Lung microvascular endothelial cell (primary cell): Measurements from ENCODE around the gene FBXL14. TPM values are rescaled to one million over a fixed set of nuclear protein-coding genes. Genes with fewer than 3 reads are reported as not detected.

Experiments
- DNase-seq, 2 donors: peaks; one replicate each; pipeline versions ENCODE4 v3.0.0 to v3.0.0-alpha.2; 2010; ENCODE audit warnings: low read depth in 2 of 2
- total RNA-seq: library from RNA; depleted of rRNA; stranded (reverse); fragments of >200 nt; gene quantifications from 2 replicates; pipeline ENCODE4 v1.2.1, GENCODE V29; 2014

Gene FBXL14
- total RNA-seq, 1 donor from 2014 or later = 15.5 TPM

DNA sequence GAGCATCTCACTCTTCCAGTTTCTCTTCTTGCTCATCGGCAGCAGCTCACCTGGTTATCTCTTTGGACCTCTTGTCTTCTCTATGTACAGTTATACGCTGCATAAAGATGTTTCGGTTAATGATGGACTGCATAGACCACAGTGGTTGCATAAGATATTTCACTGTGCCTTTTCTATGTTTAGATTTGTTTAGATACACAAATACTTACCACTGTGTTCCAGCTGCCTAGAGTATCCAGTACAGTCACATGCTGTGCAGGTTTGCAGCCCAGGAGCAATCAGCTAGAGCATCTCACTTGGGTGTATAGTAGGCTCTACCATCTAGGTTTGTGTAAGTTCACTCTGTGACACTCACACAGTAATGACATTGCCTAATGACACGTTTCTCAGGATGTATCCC lies 57.6 kb downstream of the FBXL14 start:
- DNase-seq = no peak

GRCh38 chr12:1534748-1535147 lies 59.6 kb downstream of the FBXL14 start:
- DNase-seq = no peak

DNA sequence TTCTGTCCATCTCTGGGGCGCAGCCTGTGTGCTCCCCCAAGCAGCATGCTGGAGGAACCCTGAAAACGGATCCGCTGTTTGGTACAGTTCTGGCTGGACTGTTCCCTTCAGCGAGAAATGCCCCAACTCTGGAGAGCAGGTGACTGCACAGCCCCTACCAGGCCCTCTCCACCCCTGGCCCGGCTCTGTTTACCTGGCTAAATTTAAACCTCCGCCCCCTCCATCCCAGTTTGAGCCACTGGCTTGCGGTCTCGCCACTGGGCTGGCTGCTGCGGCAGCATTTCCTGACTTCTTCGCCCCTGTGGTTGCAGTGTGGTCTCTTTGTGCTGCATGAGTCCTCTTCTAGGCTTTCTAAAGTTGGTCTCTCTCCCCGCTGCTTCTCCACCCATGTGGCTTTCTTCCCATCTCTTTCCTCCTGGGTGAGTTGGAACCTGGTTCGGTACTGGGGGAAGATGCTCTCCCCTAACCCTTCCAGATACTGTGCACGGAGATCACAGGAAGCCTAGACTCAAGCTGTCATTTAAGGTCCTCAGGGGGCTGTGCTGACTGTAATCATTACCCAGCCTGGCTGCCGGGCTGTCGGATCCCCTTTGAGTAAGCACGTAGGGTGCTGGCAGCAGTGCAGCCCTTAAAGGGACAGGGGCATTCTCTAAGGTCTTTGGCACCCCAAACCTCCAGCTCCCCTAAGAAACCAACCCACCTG lies 60.6 kb downstream of the FBXL14 start:
- DNase-seq = no peak

DNA sequence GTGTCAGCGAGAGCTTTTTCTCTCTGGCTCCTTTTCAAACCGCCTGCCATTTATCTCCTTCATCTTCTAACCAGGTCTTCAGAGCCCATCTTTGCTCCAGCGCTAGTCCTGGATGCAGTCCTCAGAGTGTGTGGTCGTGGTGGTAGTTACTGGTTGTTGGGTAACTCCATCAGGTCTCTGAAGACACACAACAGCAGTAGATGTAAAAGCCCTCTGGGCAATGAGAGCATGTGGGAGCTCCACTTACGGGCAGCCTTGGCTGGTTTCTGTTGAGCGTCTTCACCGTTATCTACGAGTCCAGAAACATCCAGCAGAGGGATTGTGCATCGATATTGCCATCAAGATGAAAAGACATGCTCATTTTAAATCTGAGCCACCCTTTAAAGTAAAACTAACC lies 61.2 kb downstream of the FBXL14 start:
- no peak for DNase-seq

GRCh38 chr12:1532375-1533165 lies 61.8 kb downstream of the FBXL14 start:
- no peak for DNase-seq

GRCh38 chr12:1531654-1532374 lies 62.6 kb downstream of the FBXL14 start:
- DNase-seq = no peak

GRCh38 chr12:1531153-1531653 lies 63.2 kb downstream of the FBXL14 start:
- DNase-seq = no peak

- no peak for DNase-seq
Observed at GRCh38 chr12:1530592-1531152, 63.7 kb downstream of the FBXL14 start.

DNA sequence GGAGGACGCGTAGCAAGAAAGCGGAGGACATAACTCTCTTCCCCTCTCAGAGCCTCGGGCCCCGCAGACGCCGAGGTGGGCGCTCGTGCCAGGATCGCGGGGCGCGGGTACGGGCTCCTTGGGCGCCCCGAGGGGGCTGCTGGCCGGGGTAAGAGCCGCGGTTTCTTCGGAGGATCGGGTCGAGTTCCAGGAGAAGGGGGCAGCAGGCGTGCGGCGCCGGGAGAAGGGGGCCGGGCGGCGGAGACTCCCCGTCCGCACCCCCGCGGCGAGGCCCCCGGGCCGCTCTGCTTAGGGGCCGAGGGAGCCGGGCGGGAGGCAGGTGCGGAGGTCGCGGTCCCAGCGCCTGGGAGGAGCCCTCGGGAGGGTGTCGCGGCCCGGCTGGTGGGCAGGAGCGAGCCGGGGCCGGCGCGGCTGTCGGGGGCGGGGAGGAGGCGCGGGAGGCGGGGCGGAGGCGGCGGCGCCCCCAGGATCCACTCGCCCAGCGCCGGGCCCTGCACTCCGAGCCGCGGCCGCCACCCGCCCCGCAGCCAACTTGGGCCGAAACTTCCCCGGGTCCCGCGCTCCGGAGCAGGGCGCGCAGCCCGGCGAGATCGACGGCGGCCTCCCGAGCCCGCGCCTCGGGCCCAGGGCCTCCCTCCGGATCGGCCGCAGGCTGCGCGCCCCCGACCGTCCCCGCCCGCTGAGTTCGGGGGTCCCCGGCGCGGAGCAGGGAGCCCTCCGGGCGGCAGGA lies 64.4 kb downstream of the FBXL14 start:
- DNase-seq = no peak

- no peak for DNase-seq
Observed at GRCh38 chr12:1529228-1529861, 65.0 kb downstream of the FBXL14 start.

DNA sequence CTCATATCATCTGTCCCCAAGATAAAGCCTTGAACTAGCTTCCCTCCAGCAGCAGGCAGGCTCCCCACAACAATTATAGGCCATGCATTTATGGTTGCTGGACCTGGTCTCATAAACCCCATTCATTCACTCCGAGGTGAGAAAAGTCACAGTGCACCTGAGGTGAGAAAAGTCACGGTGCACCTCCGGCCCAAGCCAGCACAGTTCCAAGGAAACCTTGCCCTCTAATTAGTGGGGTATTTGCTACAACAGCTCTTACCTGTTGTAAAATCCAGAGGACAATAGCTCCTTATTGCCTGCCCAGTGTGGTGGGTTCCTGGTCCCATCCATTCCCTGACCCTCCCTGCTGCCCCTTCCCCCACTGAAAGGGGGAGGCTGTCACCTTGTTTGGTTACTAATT lies 65.6 kb downstream of the FBXL14 start:
- DNase-seq = no peak

GRCh38 chr12:1527789-1528188 lies 66.6 kb downstream of the FBXL14 start:
- DNase-seq = peak in 1 of 2 donors; percentile 36

GRCh38 chr12:1525858-1526257 lies 68.5 kb downstream of the FBXL14 start:
- no peak for DNase-seq

DNA sequence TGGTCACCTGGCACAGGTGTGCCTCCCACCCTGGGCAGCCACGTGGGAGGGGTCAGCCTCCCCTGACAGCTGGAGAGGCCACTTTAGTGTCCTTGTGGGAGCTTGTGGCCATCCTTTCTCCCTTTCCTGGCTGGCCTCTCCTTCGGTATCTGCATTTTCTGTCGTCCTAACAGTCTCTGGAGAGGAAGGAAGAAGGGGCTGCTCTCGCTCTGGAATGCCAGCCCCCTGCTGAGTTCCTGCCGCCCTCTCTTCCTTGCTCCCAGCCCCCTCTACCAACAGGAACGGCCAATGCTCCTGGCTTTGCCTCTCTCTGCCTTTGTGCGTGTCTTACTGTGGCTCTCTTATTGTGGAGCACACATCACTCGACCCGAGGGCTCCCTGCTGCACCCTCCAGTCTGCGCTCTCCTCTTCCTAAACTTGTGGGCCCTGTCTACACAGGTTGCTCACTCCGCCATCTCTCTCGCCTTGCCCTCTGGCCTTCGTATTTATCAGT lies 70.8 kb downstream of the FBXL14 start:
- DNase-seq = no peak

DNA sequence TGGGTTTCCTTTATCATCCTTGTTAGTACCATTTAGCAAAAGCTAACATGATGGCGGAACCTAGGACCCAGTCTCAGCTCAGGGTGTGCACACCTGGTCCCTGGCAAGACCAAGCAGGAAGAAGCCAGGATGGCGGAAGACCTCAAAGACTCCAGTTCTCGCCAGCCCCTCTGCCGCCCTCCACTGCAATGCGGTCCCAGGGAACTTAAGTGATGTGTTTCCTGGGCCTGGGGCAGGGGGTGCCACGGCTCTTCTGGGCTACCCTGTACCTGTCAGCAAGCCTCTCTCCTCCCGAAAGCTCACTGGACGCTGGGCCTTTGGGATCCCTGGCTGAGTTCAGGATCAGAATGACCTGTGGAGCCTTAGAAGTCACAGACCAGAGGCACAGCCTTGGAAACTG lies 71.3 kb downstream of the FBXL14 start:
- no peak for DNase-seq

DNA sequence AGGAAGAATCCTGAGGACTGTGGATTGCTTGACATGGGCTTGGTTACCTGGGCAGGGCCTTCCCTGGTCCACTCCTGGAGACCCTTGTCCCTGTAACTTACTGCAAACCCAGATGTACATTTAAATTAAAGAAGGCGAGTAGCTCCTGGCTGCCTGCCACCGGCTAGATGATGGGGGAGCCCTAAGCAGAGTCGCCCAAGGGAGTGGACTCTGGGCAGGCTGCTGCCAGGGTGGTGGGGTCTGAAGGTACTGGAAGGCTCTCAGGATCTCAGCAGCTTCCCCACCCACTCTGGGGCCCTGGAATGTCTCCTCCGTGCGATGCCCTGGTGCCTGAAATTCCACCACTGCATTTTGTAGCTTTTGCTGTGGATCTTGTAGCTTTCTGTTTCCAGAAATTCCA lies 74.7 kb downstream of the FBXL14 start:
- DNase-seq = no peak

GRCh38 chr12:1518591-1519516 lies 75.5 kb downstream of the FBXL14 start:
- DNase-seq = peak; percentile 14 to 65

- DNase-seq = no peak
Observed at GRCh38 chr12:1517734-1518525, 76.5 kb downstream of the FBXL14 start.

DNA sequence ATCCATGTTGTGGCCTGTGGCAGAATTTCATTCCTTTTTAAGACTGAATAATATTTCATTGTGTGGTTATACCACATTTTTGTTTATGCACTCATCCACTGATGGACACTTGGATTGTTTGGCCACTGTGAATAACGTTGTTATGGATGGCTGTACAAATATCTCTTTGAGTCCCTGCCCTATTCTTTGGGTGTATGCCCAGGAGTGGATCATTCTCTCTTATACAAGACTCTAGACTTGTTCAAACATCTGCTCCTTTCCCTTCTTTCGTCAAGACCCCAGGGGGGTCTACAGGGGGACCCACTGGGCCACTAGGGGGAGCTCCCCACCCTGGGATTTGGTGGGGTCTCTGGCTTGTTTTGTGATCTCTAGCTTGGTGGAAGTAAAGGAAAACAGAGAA lies 77.4 kb downstream of the FBXL14 start:
- DNase-seq = no peak
